AG09309 (cell line): ENCODE data around the gene IGF2BP1.
A peak's percentile ranks its signal among the peaks of the same experiment; 100 is the strongest.

Source experiments
- DNase-seq: peaks from one replicate; pipeline ENCODE4 v3.0.0-alpha.2; 2010; ENCODE audit warnings: low read depth
- H3K4me3 ChIP-seq: 2 replicates; pipeline ENCODE4 v1.5.1; 2011; ENCODE audit warnings: mild to moderate bottlenecking, low read depth, low read length, moderate library complexity; ENCODE audit not compliant: control insufficient read depth
- CTCF ChIP-seq: IDR thresholded peaks from 2 replicates; pipeline ENCODE4 v1.5.1; 2011; ENCODE audit warnings: mild to moderate bottlenecking, low read depth, low read length, inconsistent platforms; ENCODE audit not compliant: insufficient read depth, control insufficient read depth; ENCODE audit errors: missing control alignments

The IGF2BP1 gene

GRCh38 chr17:48997103-48997826 lies at the start of gene IGF2BP1:
Gene IGF2BP1 (plus strand): TSS chr17:48997385. CDS start chr17:48997746, 361 bp downstream.
- DNase-seq = no peak
- TF ChIP-seq CTCF = no peak
- H3K4me3 ChIP-seq = peak within 1 kb of the TSS; percentile 38

- no peak for DNase-seq
- H3K4me3 ChIP-seq = no peak overlapping the region
- TF ChIP-seq CTCF = no peak
Observed at GRCh38 chr17:48951572-48951971, 45.6 kb upstream of the IGF2BP1 start.

- TF ChIP-seq CTCF = no peak
- H3K4me3 ChIP-seq = no peak overlapping the region
- no peak for DNase-seq
Observed at GRCh38 chr17:48952904-48953303, 44.3 kb upstream of the IGF2BP1 start.

- no peak for DNase-seq
- peak; percentile 74 for TF ChIP-seq CTCF
- H3K4me3 ChIP-seq = no peak overlapping the region
Observed at GRCh38 chr17:48954300-48954755, 42.9 kb upstream of the IGF2BP1 start.

GRCh38 chr17:48960834-48961515 lies 36.2 kb upstream of the IGF2BP1 start:
- H3K4me3 ChIP-seq = no peak overlapping the region
- no peak for TF ChIP-seq CTCF
- DNase-seq = no peak

- H3K4me3 ChIP-seq = no peak overlapping the region; the same call in 1 of the 2 replicates
- DNase-seq = no peak
- TF ChIP-seq CTCF = no peak
Observed at GRCh38 chr17:48961516-48962233, 35.5 kb upstream of the IGF2BP1 start.
